NCI-H345 treated with DMSO at 0.1 percent for 48 hours (cell line): ENCODE measurements around the gene CCNY.

ENCODE experiments used
- DNase-seq: peaks from one replicate; lab custom pipeline; 2025; ENCODE audit not compliant: unreplicated experiment; lab: John Stamatoyannopoulos, UW

The CCNY gene

DNA sequence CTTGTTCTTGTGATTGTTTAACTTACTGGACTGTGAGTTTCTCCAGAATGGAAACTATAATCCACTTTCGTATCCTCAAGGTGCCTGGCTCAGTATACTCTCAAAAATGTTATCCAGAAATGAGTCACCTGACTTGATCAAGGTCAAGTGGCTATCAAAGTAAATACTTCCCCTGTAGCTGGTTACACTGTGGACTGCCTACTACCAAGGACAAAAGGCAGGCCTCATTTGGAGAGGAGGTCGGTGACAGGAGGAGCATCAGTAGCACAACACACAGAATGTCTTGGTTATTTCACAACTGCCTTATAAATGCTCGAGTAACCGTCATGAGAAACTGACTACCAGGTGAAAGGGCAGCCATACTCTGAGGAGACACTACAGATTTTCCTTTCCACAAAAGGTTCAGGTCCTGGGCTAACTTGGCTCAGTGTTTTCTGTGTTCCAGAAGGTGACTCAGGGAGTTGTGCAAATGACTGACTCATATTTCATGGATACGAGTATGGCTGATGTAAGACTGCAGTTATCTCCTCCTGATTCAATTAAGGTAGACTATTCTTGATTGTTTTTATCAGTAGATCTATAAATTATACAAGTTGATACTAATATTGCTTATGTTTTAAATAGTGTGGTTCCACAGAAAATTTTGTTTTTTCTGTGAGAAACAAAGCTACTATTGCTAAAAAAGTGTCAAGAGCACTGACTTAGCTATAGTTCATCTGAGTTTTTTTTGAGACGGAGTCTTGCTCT is 4.2 kb upstream of the CCNY start:
- no peak for DNase-seq

DNA sequence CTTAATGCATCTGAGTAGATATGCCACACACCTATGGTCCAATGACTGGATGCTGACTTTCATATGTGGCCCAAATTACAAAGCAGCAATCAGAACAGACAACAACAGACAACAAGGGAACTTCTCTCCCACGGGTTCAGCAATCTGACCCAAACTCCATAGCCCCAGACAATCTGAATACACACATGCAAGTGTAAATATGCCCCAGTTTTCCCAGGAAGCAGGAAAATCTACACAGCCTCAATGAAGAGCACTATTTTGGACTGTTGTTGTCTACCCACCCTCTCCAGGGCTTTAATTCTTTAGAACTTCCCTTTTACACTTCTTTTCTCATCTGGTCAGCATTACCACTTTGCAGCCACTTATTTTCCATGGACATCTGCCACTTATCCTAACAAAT is 2.0 kb upstream of the CCNY start:
- DNase-seq, result no peak

DNA sequence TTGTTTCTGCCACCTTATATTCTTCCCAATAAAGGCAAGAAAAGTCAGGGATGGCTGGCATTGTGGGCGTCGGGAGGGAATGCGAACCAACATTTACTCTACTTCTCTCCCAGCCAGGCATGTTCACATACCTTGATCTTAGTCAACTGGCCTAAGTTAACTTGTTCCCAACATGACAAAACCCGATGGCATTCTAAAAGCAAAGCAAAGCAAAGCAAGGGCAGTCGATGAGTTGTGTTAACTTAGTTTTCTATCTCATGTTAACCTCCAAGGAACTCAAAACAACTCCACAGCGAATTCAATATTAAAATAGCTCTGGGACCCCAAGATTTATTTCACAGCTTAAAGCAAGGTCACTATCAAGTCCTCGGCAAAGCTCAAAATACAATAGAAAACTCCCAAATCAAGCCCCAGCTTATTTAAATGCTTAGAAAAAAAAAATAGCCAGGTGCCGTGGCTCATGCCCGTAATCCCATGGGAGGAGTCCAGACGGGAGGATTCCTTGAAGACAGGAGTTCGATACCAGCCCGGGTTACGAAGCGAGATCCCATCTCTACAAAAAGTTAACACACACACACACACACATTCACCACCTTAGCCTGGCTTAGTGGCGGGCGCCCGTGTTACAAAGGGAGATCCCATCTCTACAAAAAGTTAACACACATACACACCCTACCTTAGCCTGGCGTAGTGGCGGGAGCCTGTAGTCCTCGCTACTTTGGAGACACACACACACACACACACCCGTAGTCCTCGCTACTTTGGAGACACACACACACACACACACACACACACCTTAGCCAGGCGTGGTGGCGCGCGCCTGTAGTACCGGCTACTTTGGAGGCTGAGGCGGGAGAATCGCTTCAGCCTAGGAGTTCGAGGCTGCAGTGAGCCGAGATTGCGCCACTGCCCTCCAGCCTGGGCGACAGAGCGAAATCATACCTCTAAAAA is 901 bp upstream of the CCNY start:
- DNase-seq, result no peak

DNA sequence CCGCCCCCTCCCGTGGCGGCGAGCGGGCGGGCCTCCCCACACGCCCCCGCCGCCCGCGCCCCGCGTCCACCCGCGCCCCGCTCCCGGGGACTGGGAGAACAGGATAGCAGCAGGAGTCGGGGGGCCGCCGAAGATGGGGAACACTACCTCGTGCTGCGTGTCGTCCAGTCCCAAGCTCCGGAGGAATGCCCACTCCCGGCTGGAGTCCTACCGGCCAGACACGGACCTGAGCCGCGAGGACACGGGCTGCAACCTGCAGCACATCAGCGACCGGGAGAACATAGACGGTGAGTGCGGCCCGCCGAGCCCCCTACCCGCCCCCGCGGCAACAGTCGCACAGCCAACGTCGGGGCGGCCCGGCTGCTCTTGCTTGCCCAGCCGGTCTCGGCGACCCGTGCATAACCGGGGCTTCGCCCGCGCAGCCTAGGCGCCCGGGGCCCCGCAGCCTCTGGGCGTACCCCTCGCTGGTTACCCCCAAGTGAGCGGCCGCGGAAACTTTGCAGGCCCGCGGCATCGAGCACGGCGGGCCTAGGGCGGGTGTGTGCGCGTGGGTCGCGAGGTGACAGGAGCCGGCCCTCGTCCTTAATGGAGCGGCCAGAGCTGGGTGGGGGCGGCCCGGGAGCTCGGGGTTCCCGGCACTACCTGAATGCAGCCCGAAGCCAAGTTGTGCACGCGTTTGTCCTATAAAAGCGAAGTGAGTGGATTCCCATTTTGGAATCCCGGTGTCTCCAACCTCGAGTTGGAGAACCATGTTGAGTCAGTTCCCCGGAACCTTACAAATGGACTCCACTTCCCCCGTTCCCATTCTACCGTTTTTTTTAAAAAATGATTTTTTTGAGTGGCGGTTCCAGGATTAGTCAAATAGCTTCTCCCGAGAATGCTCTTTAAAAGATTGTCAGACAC is 863 bp downstream of the CCNY start:
- no peak for DNase-seq

DNA sequence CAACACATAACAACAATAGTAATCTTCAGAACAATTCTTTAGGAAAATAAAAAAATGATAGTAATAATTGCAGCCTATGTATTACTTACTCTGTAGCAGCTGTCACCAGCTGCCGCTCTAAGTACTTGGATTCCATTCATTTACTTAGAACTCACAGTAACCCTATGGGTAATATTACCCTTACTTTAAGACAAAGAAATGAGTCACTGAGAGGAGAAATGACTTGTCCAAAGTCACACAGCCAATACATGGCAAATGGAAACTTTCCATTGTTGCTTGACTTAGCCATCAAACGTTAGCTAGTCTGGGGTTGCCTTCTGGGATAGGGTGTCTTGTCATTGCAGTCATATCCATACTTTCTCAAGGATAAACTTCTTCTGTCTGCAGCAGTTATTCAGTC is 3.6 kb downstream of the CCNY start:
- DNase-seq, result no peak

DNA sequence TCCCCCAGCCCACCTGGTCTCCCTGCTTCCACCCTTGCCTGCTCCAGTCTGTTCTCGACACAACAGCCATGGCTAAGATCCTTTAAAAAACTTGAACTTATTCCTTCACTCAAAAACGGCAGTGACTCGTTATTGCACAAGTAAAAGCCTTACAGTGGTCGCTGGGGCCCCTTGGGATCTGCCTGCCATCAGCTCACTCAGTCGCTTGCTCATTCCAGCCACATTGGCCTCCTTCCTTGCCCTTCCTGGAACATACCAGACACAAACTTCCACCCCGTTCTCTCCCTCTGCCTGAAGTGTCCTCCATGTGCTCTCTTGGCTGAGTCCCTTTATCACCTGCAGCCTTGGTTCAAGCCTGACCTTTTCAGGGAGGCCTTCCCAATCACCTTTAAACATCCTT is 4.7 kb downstream of the CCNY start:
- DNase-seq, result no peak

DNA sequence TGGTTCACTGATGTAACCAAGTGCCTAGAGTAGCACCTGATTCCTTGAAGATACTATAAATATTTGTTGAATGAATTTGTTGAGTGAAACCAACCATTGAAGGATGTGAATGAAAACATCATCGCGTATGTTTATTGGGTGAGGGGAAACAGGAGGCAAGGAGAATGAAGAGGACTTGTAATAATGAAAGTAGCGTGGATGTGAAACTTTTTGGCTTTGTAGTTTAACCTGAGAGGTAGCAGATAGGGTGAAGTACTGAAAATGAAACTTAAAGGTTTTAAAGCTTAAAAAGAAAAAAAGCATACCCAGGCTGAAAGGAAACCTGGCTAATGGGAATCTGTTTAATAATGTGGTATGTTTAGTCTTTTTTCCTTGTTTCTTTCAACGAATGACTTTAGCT is 5.2 kb downstream of the CCNY start:
- no peak for DNase-seq

DNA sequence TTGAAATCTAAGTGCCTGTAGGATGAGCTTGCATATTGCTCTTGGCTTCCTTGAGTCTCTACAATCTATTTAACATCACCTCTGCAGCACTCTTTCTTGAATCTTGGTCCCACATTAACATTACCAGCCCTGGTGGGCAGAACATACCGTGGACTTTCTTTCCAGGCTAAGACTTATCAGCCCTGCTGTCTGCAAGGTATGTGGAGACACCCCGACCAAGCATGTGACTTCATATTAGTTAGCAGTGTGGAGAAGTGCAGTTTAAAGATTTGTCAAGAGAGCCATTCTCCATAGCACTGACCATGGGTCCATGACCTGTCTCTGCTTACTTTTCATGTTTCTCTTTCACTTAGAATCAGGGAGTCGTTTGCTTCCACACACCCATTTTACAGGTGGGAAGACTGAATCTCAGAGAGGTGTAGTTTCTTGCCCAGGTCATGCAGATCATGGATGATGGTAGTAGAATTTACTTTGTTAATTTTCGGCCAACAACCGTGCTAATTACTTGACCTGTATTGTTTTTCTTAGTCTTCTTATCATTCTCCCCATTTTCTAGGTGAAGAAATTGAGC is 6.0 kb downstream of the CCNY start:
- no peak for DNase-seq

DNA sequence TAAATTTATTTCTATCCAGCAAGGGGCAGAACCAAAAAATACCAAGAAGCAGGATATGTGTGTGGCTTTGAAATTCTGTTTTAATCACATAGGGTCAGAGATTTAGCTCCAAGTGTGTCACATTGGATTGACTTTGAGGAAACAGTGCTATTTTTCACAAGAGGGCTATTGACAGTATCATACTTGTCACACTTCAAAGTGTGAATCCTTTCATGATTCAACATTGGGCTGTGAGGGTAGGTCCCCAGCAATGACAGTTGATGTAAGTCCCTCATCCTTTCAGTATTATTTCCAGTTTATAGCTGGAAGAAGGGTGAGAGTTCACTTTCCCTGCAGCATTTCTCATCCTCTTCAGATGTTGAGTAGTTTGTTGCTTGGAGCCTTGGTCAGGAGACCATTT is 7.4 kb downstream of the CCNY start:
- no peak for DNase-seq

DNA sequence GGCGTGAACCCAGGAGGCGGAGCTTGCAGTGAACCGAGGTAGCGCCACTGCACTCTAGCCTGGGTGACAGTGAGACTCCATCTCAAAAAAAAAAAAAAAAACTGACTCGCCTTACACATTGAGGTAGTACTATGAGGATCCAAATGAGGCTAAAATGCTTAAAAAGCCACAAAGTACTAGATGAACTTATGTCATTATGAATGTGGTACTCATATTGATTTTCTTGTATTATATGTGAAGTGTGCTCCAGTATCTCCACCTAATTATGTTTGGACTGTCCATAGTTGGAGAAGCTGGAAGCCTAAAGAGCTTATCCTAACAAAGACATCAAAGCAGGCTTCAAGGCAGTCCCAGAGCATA is 9.1 kb downstream of the CCNY start:
- DNase-seq, result no peak

DNA sequence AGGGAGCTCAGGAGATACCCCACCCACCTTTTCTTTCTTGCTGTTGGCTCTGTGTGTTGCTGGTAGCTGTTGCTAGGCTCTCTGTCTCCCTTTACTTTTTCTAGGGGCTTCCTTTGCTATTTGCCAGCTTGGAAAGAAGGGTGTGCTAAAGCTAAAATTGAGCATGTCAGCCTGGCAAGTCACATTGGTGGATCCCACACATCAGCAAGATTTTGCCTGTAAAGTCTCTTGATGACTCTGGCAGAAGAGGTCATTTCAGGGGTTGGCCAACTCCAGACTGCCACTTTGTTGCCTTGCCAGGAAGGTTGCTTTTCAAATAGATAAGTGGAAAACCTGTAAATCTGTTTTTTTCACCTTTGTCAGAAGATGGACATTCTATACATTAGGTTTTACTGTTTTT is 9.9 kb downstream of the CCNY start:
- no peak for DNase-seq

DNA sequence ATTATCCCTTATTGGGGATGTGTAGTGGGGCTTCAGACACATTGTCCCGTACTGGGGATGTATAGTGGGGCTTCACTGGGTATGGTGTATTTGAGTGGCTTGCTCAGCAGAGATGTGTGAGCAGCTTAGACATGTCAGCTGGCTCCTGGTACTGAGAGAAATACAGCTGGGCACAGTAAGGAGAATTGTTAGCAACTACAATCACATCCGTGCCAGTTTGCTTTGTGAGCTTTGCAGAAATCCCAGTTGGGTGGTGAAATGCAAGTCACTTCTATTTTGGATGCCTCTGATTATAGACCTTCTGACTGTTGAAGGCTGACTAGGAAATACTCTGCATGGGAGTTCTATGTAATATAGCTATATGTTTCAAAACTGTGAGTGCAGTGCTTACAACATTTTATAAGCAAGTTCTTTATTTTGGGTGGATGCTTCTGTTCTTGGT is 10.8 kb downstream of the CCNY start:
- no peak for DNase-seq

DNA sequence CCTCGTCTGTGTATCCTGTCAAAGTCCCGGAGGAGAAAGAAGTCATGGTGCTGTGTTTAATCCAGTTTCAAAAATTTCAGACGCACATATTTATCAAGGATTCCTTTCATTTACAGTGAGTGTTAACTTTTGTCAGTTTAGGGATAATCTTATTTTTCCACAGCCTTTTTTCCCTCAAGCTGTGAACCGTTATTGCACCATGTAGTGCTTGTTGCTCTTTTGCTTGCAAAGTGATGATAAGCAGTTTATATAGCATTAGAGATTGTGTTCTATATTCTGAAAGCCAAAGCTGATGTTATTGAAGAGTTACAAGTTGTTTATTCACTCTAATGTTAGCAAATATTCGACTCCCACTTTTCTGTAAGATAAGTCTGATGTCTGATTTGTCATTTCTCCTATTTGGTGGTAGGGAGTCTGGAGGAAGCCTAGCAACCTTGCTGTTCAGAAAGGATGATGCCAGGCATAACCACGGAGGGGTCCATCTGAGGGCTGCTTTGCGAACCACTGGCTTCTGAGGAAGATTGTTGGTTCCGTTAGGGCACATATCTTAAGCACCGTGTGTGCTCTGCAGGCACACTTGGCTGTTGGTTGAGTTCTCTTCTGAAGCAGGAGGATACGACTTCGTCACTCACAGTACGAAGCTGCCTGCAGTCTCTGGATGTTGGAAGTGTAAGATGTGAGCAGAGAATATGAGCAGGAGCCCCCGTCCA is 11.7 kb downstream of the CCNY start:
- DNase-seq, result no peak

DNA sequence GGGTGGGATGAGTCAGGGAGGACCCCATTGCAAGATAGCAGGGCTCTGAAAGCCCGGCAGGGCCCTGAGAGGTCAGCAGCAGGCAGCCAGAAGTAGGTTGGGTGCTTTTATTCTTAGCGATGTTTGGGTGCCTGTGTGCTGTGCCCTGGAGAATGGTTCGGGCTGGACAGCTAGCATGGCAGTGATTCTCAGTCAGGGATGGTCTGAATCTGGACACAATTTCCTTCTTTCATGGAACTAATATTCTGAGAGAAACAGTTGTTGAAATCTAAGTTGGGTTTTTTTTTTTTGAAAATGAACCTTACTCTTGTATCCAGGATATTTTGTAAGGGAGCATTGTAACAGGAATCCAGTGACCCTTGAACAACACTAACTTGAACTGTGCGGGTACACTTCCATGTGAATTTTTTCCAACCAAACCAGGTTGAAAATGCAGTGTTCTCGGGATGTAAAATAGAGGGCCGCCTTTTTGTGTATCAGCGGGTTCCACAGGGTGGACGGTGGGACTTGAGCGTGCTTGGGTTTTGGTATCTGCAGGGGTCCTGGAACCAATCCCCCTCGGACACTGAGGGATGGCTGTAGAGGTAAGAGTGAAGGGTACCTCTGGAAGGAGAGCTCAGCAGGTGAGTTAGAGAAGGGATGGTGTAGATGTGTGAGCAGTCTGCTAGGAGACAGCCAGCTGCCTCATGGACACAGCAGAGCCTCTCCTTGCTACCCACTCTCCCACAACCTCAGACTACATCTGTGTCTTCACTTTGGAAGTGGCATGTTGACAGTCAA is 12.5 kb downstream of the CCNY start:
- no peak for DNase-seq

DNA sequence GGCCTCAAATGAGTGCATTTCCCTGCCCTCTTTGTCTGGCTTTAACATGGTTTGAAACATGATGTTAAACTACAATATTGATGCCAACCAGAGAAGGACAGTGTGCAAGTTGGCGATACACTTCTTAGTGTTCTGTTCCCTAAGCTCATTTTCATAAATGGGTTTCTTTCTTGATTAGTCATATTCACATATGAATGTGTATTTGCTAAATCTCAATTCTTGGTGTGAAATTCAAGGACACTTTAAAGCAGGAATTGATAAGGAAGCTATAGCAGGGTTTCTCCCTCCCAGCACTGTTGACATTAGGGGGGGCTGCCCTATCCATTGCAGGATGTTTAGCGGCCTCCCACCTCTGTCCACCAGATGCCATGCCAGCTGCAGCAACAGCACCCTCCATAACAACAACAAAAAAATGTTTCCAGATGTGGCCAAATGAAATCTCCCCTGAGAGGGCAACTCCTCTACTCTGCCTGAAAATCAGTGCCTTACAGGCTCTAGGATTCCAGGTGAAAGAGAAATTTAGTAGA is 13.1 kb downstream of the CCNY start:
- DNase-seq, result no peak

DNA sequence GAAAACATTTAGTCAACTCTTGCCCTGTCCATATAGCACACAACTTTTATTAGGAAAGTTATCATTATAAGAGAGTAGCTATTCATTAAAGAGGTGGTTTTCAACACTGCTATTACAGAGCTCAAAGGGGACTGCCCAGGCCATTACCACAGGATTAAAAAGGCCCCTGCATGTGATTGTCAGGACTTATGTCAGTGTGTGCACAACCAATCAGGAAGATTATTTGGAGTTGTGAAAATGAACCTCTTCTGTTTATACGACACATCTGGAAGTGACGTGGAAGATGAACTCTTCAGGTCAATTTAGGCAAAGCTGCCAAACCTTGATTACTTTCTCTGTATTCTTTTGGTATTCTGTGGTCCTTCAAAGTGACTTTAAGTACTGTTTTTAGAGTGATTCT is 14.7 kb downstream of the CCNY start:
- DNase-seq, result no peak

DNA sequence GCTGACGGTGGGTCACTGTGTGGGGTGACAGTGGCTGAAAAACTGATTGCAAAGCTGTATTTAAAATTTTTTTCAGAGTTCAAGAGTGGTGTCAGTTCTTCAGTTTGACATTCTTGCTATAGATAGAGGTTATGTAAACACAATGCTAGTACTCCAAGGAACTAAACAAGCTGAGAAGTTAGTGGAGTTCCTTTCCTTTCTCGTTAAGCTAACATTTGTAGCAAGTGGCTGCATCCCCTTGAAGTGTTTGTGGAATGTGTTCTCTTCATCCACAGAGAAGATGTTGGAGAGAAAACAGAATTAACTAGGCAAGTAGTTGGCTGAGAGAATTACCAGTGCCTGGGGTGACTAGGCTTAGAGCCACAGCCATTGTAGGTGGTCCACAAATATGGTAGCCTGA is 15.8 kb downstream of the CCNY start:
- DNase-seq, result no peak

DNA sequence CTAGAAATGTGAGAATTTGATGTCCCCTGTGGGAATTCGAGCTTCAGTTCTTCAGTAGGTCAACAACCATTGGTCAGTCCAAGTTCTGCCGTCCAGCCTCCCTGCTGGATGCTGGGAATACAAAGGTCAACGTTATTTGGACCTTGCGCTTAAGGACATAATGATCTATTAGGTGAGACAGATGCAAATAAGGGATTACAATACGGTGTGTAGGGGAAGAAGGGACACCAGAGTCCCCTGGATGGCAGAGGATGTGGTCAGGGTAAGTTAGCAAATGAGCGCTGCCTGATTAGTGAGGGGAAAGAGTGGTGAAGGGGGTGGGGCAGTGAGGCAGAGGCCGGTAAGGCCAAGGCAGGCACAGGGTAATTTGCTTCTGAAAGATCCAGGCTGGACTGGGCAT is 16.2 kb downstream of the CCNY start:
- no peak for DNase-seq

DNA sequence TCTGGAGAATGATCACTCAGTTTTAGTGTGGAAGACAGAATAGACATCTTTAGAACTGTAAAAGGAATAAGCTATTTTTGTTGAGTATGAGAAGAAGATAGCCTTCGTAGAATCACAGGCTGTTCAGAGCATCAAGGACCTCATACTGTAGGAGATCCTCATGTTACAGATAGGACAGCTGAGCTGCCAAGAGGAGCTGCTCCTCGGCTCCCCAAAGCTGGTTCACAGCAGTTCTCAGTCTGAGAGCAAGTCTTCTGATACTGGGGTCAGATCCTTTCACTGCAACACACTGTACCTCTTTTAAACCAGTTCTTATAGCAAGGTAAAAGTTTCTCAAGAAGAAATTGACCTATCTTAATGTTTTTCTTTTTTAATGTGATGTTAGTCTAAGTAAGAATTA is 17.1 kb downstream of the CCNY start:
- DNase-seq, result no peak
